Activated T-cell treated with anti-CD3 and anti-CD28 coated beads for 24 hours (primary cell): ENCODE data around the gene PDE11A.
"Not testable (repeated sequence)": the region's sequence is repeated elsewhere in the genome, so short reads cannot be mapped to it uniquely, and the experiment has no call there.

Experiments
- DNase-seq: peaks from one replicate; pipeline ENCODE4 v3.0.0-alpha.2; 2020; ENCODE audit warnings: low read depth

The PDE11A gene

DNA sequence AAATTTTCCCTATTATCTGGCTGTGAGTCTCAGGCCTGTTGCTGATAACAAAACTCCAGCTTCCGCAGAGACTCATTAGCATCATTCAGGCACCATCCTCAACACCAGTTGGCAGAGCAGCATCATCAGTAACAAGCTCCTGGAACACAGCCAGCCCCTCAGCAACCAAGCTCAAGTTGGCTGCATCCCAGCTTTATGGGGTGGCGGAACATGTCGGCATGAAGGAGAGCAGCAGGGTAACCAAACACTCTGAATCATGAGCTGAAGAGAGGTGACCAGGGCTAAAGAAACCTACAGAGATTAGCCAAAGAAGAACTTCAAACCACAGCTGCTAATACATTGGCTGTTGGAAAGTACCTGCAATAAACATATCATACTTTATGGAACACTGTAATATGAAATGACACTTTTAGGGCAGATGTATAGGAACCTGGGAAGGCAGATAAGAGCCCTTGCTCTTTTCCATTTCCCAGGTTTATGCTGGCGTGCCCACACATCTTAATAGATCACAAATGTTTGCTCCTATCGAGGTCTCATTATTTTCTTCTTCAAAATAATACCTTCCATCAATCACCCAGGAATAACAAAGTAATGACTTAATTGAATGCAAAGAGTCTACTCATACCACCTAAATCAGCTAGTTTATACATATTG, 63.8 kb downstream of the PDE11A start:
- DNase-seq = no peak

DNA sequence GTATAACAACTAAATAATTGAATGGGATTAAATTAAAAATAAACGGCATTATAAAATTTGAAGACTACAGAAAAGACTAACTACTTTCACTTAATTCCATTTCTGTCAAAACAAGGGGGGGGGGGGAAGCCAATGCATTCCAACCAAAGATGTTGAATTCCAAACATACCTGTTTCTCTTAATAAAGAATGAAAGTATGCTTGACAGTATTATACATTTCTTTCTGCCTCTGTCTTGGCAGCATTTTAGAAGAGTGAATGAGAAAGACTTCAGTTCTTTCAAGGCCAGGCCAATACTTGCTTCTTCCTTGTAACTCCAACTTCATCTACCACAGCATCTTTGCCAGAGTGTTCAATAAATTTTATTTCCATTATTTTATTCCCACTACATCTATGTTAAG, 65.9 kb downstream of the PDE11A start:
- DNase-seq = no peak

DNA sequence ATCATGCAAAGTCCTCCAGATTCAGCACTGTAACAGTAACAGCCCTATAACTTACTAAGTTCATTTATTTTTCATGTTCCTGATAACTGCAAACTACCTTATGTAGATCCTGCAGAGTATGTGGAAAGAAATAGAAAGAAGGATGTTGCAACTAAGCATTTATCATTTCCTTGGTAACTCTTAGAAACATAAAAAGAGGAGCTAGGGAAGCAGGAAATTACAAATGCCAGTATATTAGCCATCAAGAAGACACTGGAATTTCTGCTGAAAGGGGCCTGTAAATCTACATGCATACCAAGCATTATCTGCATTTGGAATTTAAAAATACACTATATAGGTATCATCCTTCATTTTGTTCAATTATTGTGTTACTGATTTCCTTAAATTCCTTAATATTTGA, 66.8 kb downstream of the PDE11A start:
- no peak for DNase-seq

DNA sequence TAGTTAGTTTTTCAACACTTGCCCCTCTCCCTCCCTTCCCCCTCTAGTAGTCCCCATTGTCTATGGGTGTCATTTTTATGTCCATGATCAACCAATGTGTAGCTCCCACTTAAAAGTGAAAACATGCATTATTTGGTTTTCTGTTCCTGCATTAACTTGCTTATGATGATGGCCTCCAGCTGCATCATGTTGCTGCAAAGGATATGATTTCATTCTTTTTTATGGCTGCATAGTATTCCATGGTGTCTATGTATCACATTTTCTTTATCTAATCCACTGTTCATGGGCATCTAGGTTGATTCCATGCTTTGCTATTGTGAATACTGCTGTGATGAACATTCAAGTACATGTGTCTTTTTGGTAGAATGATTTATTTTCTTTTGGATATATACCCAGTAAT, 70.5 kb downstream of the PDE11A start:
- DNase-seq = no peak

DNA sequence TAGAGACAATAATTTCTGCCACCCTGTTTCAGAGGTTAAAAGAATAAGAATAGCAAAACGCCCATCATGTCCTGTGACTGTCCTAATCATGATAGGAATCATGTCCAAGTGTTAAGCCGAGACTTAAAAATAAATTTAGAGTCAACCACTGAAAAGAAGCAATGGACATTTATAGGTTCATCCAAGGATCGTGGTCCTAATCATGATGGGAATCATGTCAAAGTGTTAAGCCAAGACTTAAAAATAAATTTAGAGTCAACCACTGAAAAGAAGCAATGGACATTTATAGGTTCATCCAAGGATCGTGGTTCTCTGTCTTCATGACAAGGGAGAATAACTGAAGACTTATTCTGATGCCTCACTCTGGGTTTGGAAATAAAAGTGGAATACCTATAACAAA, 73.6 kb downstream of the PDE11A start:
- no peak for DNase-seq

DNA sequence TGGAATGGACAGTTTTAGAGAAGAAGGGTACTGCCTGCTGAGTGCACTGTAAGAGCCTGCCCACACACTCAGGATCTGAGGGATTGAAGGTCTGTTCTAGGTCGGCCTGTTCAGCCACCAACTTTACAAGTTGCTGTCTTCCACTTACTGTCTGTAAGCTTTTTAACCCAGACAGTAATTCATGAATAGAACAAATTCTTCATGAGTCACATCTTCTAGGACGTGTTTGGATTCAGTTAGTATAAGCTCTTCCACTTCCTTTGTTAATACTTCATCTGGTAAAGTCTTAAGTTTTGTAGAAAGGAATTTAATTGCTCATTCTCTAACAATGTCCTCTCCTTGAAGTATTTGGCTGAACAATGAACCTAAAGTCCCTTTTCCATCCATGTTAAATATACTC, 74.6 kb downstream of the PDE11A start:
- DNase-seq = no peak

DNA sequence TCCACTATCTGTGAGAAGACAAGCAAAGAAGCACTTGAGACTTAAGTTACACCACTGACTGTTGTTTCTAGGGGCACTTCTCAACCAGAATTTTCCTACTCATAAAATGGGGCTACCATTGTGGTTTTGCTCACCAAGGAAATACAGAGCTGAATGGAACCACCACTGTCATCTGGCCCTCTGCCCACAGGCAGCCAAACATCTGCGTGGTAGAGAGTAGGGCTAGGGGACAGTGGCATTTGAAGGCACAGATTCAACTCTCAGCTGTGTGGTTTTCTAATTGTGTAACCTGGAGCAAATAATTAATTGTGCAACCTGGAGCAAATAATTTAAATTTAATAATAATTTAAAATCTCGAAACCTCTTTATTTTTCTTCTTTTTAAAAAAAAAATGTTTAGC, 79.6 kb downstream of the PDE11A start:
- DNase-seq = no peak

DNA sequence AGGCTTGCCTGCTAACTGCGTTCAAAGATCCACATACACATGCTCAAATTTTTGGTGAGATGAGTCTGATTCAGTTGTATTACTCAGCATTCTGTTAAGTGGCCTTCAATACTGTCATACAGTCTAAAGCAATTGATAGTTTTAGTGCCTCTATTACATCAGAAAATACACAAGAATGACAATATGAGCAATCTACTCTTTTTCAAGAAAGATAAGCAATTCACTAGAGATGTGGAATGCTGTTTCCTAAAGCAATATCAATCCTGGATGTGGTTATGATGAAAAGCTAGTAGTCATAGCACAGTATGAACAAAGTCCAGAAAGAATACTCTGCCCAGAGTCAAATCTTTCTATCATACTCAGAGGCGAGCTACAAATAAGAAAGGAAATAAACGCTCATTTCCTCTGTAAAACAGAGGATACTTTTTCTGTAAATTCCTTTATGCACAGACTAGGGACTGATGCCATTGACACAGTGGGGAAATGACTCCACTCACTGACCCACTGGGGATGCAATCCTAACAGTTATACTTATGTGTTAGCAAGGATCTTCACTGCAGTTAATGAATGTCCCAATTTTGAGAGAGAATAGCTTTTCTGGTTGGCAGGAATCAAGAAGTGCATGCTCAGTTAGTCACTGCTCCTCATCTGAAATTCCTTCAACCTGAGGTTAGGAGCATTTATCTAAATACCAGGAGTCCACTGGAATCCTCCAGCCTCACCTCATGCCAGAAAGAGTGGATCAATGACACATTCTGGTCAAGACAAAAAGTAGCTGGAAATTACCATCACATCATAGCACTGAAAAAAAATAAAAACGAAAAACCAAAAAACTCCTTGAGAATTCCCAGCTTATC, 83.3 kb downstream of the PDE11A start:
- no peak for DNase-seq

DNA sequence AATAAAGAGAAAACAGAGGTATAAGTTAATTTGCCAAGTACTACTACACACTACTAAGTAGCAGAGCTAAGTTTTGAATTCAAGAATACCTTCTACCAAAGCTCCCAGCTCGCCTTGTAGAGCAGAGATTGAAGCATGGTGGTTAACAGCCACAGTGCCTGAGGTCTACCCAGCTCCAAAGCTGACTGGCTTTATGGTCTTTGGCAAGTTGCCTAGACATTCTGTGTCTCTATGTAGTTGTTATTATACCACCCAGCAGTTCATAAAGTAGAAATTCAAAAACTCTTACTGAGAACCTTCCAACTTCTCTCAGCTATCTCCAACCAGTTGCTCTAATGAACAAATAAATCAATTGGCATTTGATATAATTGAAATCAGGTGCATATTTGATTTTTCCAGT, 87.8 kb downstream of the PDE11A start:
- no peak for DNase-seq

DNA sequence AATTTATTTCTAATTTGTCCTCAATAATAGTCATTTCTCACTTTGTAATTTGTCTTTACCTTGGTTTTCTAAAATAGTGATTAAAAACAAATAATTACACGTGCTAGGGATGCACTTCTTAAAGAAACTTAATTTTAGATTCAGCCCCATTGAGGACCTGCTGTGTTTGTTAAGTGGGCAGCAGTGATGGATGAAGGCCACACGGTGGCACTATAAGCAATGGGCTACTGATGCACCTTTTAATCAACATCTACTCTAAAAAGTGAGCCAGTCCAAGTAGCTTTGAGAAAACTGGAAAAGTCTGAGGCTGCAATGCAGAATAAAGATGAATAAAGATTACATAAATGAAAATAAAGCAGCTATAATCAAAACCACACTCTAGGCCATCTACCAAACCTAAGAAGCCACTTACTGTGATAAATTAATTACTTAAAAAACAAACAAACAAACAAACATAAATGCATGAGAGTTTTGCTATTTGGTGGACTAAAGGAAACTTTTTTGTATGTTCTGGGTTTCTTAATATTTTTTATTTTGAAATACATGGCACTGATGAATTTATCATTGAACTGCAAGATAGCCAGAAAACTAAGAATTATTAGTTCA, 89.3 kb downstream of the PDE11A start:
- DNase-seq = no peak

DNA sequence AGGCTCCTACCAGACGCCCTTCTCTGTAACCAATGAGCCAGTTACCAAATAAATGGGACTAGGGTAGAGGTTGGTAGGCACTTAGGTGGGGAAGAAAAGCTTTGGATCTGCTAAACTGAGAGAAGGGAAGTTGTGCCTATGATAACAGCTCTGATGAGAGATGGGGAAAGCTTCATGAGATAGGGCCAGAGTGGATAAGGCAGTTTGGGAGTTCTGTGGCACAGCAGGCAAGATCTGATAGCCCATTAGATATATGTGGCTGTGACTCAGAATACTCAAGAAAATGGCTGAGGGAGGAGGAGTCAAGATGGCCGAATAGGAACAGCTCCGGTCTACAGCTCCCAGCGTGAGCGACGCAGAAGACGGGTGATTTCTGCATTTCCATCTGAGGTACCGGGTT, 99.8 kb downstream of the PDE11A start:
- DNase-seq = no peak

DNA sequence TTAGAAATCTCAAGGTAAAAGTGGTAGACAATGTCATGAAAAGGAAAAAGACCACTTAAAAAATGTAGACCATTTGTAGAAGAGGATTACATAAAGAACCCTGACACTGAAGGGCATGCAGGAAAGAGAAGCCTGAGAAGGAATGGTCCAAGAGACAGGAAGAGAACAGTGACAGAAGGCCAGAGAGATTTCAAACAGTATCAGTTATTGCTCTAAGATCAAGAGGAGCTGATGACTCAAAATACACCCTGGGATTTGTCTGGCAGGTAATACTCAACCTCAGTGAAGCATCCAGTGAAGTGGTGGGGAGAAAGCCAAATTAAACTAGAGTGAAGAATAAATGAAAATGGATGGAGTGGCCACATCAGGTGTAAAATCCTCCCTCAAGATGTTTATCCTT, 100.5 kb downstream of the PDE11A start:
- no peak for DNase-seq

DNA sequence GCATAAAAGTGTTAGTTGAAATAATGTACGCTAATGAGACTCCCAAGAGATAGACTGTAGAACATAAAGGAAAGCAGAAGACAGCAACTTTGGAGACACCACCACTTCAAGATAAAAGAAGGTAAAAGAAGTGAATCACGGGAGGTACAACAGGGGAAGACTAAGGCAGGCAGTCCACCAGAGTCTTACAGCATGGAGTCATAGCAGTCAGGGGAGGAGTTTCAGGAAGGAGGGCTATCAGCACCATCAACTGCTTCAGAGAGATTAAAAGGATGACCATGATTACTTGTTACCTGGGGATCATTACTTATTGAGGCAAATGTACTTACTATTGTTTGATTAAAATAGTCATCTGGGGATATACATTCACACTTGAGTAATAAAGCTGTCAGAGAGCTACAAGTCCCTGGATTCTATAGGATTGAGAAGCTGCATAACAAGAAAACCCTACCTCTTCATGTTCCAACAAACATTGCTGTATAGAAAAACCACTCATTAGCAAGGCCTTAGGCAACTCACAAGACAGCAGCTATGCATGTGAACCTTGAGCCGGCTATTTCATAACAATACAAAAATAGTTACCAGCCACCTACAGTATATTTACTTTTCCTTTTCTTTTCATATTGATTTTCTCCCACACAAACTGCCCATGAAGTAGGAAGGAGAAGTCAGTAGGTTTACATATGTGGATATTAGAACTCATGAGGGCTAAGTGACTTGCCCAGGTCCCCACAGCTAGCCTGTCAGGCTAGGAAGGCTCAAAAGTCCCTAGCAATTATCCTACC, 101.7 kb downstream of the PDE11A start:
- no peak for DNase-seq

DNA sequence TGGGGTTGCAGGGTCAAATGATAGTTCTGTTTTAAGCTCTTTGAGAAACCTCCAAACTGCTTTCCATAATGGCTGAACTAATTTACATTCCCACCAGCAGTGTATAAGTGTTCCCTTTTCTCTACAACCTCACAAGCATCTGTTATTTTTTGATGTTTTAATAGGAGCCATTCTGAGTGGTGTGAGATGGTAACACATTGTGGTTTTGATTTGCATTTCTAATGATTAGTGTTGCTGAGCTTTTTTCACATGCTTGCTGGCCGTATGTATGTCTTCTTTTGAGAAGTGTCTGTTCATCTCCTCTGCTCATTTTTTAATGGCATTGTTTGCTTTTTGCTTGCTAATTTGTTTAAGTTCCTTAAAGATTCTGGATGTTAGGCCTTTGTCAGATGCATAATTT, 107.7 kb downstream of the PDE11A start:
- DNase-seq = no peak

DNA sequence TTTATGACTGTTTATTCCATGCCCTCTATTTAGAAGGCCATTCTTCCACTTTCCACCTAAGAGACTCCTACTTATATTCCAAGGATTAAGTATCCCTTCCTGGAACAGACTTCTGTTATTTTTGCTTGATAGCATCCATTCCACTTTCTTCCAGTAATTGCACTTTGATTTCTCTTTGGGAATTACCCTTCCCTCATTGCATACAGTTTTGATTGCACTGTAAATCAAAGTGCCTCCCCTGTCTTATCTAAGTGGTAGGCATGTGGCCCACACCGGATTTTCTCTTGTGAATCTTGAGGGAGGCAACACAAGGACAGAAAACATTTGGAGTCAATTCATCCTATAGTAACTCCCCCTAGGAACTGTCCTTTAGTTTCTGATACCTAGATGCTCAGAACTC, 120.4 kb downstream of the PDE11A start:
- DNase-seq = no peak

DNA sequence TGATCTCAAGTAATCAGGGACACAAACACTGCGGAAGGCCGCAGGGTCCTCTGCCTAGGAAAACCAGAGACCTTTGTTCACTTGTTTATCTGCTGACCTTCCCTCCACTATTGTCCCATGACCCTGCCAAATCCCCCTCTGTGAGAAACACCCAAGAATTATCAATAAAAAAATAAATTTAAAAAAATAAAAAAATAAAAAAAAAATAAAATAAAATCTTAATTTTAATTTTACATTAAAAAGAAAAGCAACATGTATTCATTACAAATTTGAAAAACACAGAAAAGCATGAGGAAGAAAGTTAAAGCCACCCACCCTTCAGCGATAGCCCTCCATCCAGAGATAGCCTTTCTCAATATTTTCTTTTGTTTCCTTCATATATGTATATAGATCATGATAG, 125.0 kb downstream of the PDE11A start:
- not testable (repeated sequence) for DNase-seq

DNA sequence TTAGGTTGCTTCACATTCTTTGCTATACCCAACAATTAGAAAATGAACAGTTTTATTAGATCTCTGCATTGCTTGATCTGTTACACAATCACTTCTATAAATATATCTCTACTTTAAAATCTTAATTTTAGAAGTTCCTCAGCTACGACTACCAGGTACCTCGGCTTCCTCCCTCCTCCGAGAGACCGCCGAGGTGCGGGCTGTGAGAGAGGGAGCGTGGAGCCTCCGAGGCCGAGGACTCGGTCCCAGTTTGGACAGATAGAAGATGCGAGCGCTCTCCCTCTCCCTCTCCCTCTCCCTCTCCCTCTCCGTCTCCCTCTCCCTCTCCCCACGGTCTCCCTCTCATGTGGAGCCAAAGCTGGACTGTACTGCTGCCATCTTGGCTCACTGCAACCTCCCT, 128.0 kb downstream of the PDE11A start:
- not testable (repeated sequence) for DNase-seq

DNA sequence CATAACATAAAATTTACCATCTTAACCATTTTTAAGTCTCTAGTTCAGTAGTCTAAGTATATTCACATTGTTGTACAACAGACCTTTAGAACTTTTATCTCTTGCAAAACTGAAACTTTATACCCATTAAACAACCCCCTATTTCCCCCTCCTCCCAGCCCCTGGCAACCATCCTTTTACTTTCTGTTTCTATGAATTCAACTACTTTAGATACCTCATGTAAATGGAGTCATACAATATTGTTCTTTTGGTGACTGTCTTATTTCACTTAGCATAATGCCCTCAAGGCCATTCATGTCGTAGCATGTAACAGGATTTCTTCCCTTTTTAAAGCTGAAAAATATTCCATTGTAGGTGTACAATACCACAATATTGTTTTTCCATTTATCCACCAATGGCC, 129.8 kb downstream of the PDE11A start:
- DNase-seq = no peak

DNA sequence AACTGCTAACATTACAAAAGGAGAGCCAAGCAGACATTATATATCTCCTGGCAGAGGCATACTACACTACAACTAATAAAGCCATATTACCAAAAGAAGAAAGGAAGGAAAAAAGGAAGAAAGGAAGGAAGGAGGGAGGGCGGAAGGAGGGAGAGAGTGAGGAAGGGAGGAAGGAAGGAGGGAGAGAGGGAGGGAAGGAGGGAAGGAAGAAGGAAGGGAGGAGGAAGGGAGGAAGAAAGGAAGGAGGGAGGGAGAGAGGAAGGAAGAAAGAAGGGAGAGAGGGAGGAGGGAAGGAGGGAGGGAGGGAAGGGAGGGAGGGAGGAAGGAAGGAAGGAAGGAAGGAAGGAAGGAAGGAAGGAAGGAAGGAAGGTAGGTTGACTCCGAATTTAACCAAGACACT, 133.4 kb downstream of the PDE11A start:
- DNase-seq = no peak

DNA sequence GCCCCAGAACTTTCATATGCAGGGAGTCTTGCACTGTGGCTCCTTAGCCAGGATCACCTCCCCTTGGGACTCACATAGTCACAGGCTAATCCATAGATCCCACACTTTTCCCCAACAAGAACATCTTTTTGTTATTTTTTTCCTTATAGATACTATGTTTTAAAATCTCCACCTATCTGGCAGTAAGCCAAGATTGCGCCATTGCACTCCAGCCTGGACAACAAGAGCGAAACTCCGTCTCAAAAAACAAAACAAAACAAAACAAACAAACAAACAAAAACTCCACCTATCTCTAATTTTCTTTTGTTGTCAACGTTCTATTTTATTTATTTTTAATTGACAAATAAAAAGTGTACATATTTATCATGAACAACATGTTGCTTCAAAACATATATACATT, 141.7 kb downstream of the PDE11A start:
- no peak for DNase-seq

DNA sequence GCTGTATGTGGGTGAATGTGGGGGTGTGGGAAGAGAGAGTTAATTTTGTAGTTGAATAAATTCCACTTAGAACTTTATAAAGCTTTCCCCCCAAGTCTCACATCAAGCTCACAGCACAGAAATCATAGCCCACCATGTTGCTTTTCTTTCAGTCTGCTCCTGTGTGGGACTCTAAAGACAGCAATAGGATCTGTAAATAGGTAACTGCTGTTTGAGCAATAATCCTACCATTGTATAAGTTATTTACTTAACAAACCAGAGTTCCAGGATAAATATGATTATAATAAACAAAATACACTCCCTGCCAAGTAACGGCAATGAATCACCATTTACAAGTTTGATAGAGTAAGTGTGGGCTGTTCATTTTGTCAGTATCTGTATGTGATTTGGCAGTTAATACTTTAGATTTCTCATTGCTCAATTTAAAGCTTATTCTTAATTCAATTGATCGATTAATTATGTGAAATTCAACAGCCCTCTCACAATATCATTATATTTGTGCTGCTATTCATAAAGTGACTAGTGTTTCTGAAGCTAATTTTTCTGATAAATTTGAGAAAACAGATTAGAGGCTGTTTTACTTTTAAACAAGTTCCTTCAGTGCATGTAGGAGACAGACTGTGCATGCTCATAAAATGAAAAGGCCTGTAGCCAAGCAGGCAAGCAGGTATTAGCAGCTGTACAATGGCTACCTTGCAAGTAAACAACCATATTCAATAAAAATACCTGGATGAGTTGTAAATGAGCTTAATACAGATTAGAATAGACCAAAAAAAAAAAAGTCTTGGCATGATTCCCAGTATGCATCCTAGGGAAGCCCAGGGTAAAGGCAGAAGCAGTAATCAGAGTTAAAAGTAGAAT, 142.7 kb downstream of the PDE11A start:
- no peak for DNase-seq

DNA sequence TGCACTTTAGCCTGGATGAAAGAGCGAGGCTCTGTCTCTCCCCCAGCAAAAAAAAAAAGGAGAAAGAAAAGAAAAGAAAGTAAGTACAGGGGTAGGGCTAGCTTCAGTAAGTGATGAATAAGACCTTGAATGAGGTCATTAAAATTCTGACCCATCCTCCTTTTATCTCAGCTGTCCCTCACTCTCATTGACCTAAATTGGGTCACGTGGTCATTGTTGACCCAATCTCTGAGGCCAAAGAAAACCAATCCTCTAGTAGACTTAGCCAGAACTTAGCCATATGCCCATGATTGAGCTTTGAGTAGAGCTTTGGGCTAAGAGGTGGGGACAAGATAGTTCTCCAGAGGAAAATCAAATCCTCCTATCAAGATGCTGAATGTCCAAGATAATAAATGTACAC, 149.3 kb downstream of the PDE11A start:
- no peak for DNase-seq
